Mesenteric fat pad (tissue), 1 donor: ENCODE data around the gene MRM2. TPM values are rescaled to one million over a fixed set of nuclear protein-coding genes. Genes with fewer than 3 reads are reported as not detected.

Source experiments
- DNase-seq: peaks from one replicate; pipeline ENCODE4 v3.0.0-alpha.2; 2020; ENCODE audit warnings: low spot score
- microRNA-seq: library from miRNA; unstranded; fragments of <30 nt; microRNA quantifications from one replicate; pipeline ENCODE4 v1.2.0, GENCODE V29; 2020; ENCODE audit warnings: borderline number of aligned reads
- total RNA-seq: library from RNA; stranded (reverse); fragmentation: NEBNext Ultra II Directional; extraction: Animal tissue kit (Norgen Biotek cat#: 25700); gene quantifications from one replicate; pipeline ENCODE4 v1.2.1, GENCODE V29; 2021
- donor health status: DM: yes; HTN: yes; CAD: no.

MRM2 gene
- total RNA-seq, 1 donor from 2014 or later: 19.7 TPM

GRCh38 chr7:2191016-2191415 is 51.0 kb downstream of the MRM2 start:
- no peak for DNase-seq

- no peak for DNase-seq
These were observed 51.5 kb downstream of the MRM2 start for GRCh38 chr7:2190531-2190930.

GRCh38 chr7:2186166-2186565 is 55.8 kb downstream of the MRM2 start:
- DNase-seq: no peak

GRCh38 chr7:2185715-2186114 is 56.3 kb downstream of the MRM2 start:
- no peak for DNase-seq

Small RNAs within 50 kb of the gene (microRNA-seq; reads per million reads assigned to microRNA genes)
- not detected for gene MIR6836

Other genes starting within 250 kb of the MRM2 start
- gene MAD1L1, start 9.3 kb downstream of the MRM2 start, total RNA-seq: 32.2 TPM
- gene NUDT1, start within 50 bp of the MRM2 start, total RNA-seq: 16.3 TPM
- gene SNX8, start 72.2 kb upstream of the MRM2 start, total RNA-seq: 69.0 TPM
- gene EIF3B, start 112.6 kb upstream of the MRM2 start, total RNA-seq: 150 TPM
- 19.2 TPM for gene CHST12, start 161.4 kb upstream of the MRM2 start, total RNA-seq
- not detected for gene GRIFIN, start 234.2 kb upstream of the MRM2 start, total RNA-seq